Heart right ventricle (tissue), 16 donors: ENCODE measurements around the gene AQP1. TPM values are rescaled to one million over a fixed set of nuclear protein-coding genes. Genes with fewer than 3 reads are reported as not detected.

Experiments
- ATAC-seq, 8 donors: fragments of 200-7000 bp; cut with Tn5 transposase; one replicate each; pipeline ENCODE4 v1.9.1; 2020; ENCODE audit warnings: mild to moderate bottlenecking in 8 of 8, moderate library complexity in 8 of 8, moderate number of reproducible peaks in 1 of 8
- DNase-seq, 2 donors: peaks; one replicate each; pipeline ENCODE4 v3.0.0-alpha.2; 2020
- H3K27ac ChIP-seq, 10 donors: fragments of 200-600 bp; sonication (generic) in 2 of 10; one replicate each; pipeline versions ENCODE4 v1.5.0 to v1.8.0; 2020 to 2022; ENCODE audit warnings: mild to moderate bottlenecking in 3 of 10
- H3K27me3 ChIP-seq, 7 donors: fragments of 200-600 bp; one replicate each; pipeline ENCODE4 v1.8.0; 2021 to 2022; ENCODE audit warnings: mild to moderate bottlenecking in 2 of 7
- H3K36me3 ChIP-seq, 9 donors: fragments of 200-600 bp; sonication (generic) in 1 of 9; one replicate each; pipeline versions ENCODE4 v1.5.0 to v1.8.0; 2020 to 2022; ENCODE audit warnings: mild to moderate bottlenecking in 2 of 9
- H3K4me1 ChIP-seq, 9 donors: fragments of 200-600 bp; sonication (generic) in 1 of 9; one replicate each; pipeline versions ENCODE4 v1.5.0 to v1.8.0; 2020 to 2022; ENCODE audit warnings: mild to moderate bottlenecking in 4 of 9
- H3K4me3 ChIP-seq, 10 donors: fragments of 200-600 bp; sonication (generic) in 2 of 10; one replicate each; pipeline versions ENCODE4 v1.5.0 to v1.8.0; 2020 to 2022; ENCODE audit warnings: mild to moderate bottlenecking in 7 of 10, moderate library complexity in 2 of 10
- H3K9me3 ChIP-seq, 11 donors: fragments of 200-600 bp in 10 of 11; sonication (generic) in 2 of 11; one replicate each; pipeline versions ENCODE4 v1.5.0 to v1.8.0; 2013 to 2022; ENCODE audit warnings: mild to moderate bottlenecking in 2 of 11, control low read depth in 1 of 11, moderate library complexity in 1 of 11
- CTCF ChIP-seq, 9 donors: fragments of 200-600 bp; sonication (generic) in 2 of 9; IDR thresholded peaks; one replicate each; pipeline versions ENCODE4 v1.5.0 to v1.8.0; 2021 to 2022; ENCODE audit warnings: antibody characterized with exemption in 9 of 9, mild to moderate bottlenecking in 5 of 9, moderate library complexity in 1 of 9
- WGBS, 2 donors: extraction: QIAGEN DNeasy Blood & Tissue Kit; methylation state at CpG; one replicate each; pipeline ENCODE4 v1.1.7; 2013; ENCODE audit warnings: inconsistent platforms in 1 of 2; 5-methylcytosine and 5-hydroxymethylcytosine counted together
- intact Hi-C, 10 donors: fragments of 100-400 bp; cut with DNase I; formaldehyde crosslinking; loops; one replicate each; pipeline versions ENCODE4 v1.11.1 to v1.14.2; 2022
- polyA plus RNA-seq, 2 donors: library from polyadenylated mRNA; stranded (reverse); fragments of 200-250 nt; gene quantifications; one replicate each; pipeline ENCODE4 v1.2.3, GENCODE V29; 2013
- total RNA-seq, 10 donors: library from RNA; stranded (reverse); fragmentation: NEBNext Ultra II Directional in 3 of 10; extraction: Animal tissue kit (Norgen Biotek cat#: 25700) in 3 of 10; gene quantifications; one replicate each; pipeline versions ENCODE4 v1.2.1 to v1.2.4, GENCODE V29; 2021 to 2023
- donor health status: Arrhythmogenic right ventricular cardiomyopathy.
- donor health status: ischemic (EF 13 %, LVEDD 7.1; RV severe dilation, severe dysfunction).
- donor health status: healthy with polysubstance abuse.
- donor health status: DM: no; HTN: yes; CAD: no.
- donor health status: DM: no; HTN: no; CAD: no.
- donor health status: ischemic (EF 25% LVEDD 6.9; RV normal size, moderate dysfunction).
- donor health status: ischemic (EF 25% LVEDD 5.7; RV mildly dilated, moderate dysfunction).
- donor health status: healthy.
- donor health status: DM: yes; HTN: yes; CAD: no.
- donor health status: Ischemic cardiomyopathy.
- donor health status: ischemic (EF 35%, LVEDD 5.7; RV mildly dilated, moderate dysfunction).
- donor health status: nonischemic (EF 11% LVEDD 7.7; RV severe dilation, severe dysfunction).
- donor health status: DM: yes; HTN: yes; CAD: no.
- donor health status: PGD.
- donor health status: ischemic (EF 29% LVEDD 5.4; RV normal size, mild dysfunction).
- donor health status: nonischemic (EF 23%, LVEDD 6.1; RV moderate dilation, normal function).

The AQP1 gene
- total and polyA plus RNA-seq, 12 donors, result 101 to 274 (median 182) TPM

GRCh38 chr7:30974605-30975255 is 63.1 kb downstream of the AQP1 start:
- Histone ChIP-seq H3K27me3 (peaks cover 0 to 36% (median 0%) of the 10 kb centered on the region in 7 donors), H3K9me3 (no peaks in the 10 kb centered on the region), H3K4me1 (peaks cover 0 to 16% (median 7%) of the 10 kb centered on the region in 9 donors), H3K4me3 (no peak overlapping the region), H3K27ac (no peak overlapping the region), H3K36me3 (no peaks in the 10 kb centered on the region)
- ATAC-seq (peak; percentile 69 to 89 (median 79)), DNase-seq (peak; percentile 48 to 69)
- WGBS, 2 donors, result 19 to 22% methylated on average over 7 of the region's 7 CpGs
- intact Hi-C loops, result loop anchor here in 9 of 10 donors (1.0 to 5.0 kb wide), 7 partner anchors 36 to 232 kb away; no protein-coding TSS in a partner anchor
- TF ChIP-seq CTCF (IDR thresholded peaks at IDR 0.05), result peak; percentile 66 to 86 (median 79)

Other genes starting within 250 kb of the AQP1 start
- 1 to 10 TPM in 1 of 10 donors, under 1 TPM in 8, not detected in 1; 0.07 to 1.0 (median 0.28) TPM for gene CRHR2, start 229.4 kb upstream of the AQP1 start, total RNA-seq
- 1 to 10 TPM in 1 of 2 donors, under 1 TPM in 1; 0.10 to 1.2 TPM for gene CRHR2, start 229.4 kb upstream of the AQP1 start, polyA plus RNA-seq
- 10 to 100 TPM; 12.3 to 57.3 (median 26.9) TPM for gene INMT, start 159.7 kb upstream of the AQP1 start, total RNA-seq
- 10 to 100 TPM; 14.2 to 56.3 TPM for gene INMT, start 159.7 kb upstream of the AQP1 start, polyA plus RNA-seq
- gene MINDY4, start 140.4 kb upstream of the AQP1 start, total RNA-seq, result 1 to 10 TPM; 2.1 to 5.4 (median 3.2) TPM
- gene MINDY4, start 140.4 kb upstream of the AQP1 start, polyA plus RNA-seq, result 1 to 10 TPM; 1.9 to 2.4 TPM
- gene GHRHR, start 52.1 kb downstream of the AQP1 start, total RNA-seq, result not detected
- not detected for gene GHRHR, start 52.1 kb downstream of the AQP1 start, polyA plus RNA-seq
- gene ADCYAP1R1, start 140.5 kb downstream of the AQP1 start, total RNA-seq, result 1 to 10 TPM in 9 of 10 donors, under 1 TPM in 1; 0.94 to 5.8 (median 1.8) TPM
- gene ADCYAP1R1, start 140.5 kb downstream of the AQP1 start, polyA plus RNA-seq, result 1 to 10 TPM in 1 of 2 donors, under 1 TPM in 1; 0.59 to 1.1 TPM